Tibial nerve (tissue), 3 donors: Measurements from ENCODE around the gene KRTAP4-2.

Experiments
- POLR2A ChIP-seq, 2 donors: fragments of 450-650 bp; IDR thresholded peaks; one replicate each; pipeline ENCODE4 v1.6.1; 2017; ENCODE audit warnings: antibody characterized with exemption in 2 of 2, mild to moderate bottlenecking in 2 of 2, moderate library complexity in 2 of 2
- TF ChIP-seq, protein P1 (sequence below), 5 experiments: fragments of 200-600 bp in 3 of 5; fragments of 450-650 bp in 2 of 5; sonication (generic) in 3 of 5; IDR thresholded peaks; one replicate each; pipeline ENCODE4 v1.5.1; 2016 to 2019; ENCODE audit warnings: antibody characterized with exemption in 5 of 5, mild to moderate bottlenecking in 3 of 5, moderate library complexity in 2 of 5

DNA sequence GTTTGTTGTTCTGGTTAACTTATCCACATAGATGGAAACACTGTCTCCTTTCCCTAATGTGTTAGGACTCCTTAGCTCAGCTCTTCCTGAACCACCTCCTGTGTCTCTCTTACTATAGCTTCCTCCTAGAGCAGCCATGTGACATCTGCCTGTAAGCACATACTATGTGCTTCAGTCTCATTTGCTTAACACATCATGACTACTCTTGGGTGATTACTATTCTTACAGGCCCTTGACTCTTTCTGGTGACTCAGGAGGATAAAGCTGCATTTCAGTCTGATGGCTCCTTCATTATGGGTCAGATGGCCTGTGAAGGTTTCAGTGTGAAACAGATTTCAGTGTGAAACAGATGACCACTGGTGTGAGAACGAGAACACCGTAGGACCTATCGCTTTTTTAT, 320 bp upstream of the KRTAP4-2 start:
- TF ChIP-seq POLR2A (IDR thresholded peaks at IDR 0.05), result no peak
- TF ChIP-seq, protein P1, sequence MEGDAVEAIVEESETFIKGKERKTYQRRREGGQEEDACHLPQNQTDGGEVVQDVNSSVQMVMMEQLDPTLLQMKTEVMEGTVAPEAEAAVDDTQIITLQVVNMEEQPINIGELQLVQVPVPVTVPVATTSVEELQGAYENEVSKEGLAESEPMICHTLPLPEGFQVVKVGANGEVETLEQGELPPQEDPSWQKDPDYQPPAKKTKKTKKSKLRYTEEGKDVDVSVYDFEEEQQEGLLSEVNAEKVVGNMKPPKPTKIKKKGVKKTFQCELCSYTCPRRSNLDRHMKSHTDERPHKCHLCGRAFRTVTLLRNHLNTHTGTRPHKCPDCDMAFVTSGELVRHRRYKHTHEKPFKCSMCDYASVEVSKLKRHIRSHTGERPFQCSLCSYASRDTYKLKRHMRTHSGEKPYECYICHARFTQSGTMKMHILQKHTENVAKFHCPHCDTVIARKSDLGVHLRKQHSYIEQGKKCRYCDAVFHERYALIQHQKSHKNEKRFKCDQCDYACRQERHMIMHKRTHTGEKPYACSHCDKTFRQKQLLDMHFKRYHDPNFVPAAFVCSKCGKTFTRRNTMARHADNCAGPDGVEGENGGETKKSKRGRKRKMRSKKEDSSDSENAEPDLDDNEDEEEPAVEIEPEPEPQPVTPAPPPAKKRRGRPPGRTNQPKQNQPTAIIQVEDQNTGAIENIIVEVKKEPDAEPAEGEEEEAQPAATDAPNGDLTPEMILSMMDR (IDR thresholded peaks at IDR 0.05), result no peak
